Left ventricle myocardium inferior (tissue), 1 donor: ENCODE measurements around the gene EXOC4. TPM values are rescaled to one million over a fixed set of nuclear protein-coding genes. Genes with fewer than 3 reads are reported as not detected.

Experiments used
- DNase-seq: peaks from one replicate; pipeline ENCODE4 v3.0.0-alpha.2; 2020
- H3K27ac ChIP-seq: fragments of 200-600 bp; replicated peaks from 2 replicates; pipeline ENCODE4 v1.8.0; 2021
- H3K27me3 ChIP-seq: fragments of 200-600 bp; 2 replicates; pipeline ENCODE4 v1.8.0; 2021; ENCODE audit warnings: low read depth
- H3K36me3 ChIP-seq: fragments of 200-600 bp; 2 replicates; pipeline ENCODE4 v1.8.0; 2021
- H3K4me1 ChIP-seq: fragments of 200-600 bp; 2 replicates; pipeline ENCODE4 v1.8.0; 2021
- H3K4me3 ChIP-seq: fragments of 200-600 bp; 2 replicates; pipeline ENCODE4 v1.8.0; 2021; ENCODE audit warnings: mild to moderate bottlenecking, moderate library complexity
- H3K9me3 ChIP-seq: fragments of 200-600 bp; replicated peaks from 2 replicates; pipeline ENCODE4 v1.8.0; 2021
- CTCF ChIP-seq: fragments of 200-600 bp; IDR thresholded peaks from 2 replicates; pipeline ENCODE4 v1.8.0; 2021; ENCODE audit warnings: antibody characterized with exemption, mild to moderate bottlenecking, borderline replicate concordance
- intact Hi-C: fragments of 100-400 bp; cut with micrococcal nuclease; formaldehyde crosslinking; loops from one replicate; pipeline ENCODE4 v1.11.0; 2022
- total RNA-seq: library from RNA; stranded (reverse); fragmentation: NEBNext Ultra II Directional; extraction: Animal tissue kit (Norgen Biotek cat#: 25700); gene quantifications from one replicate; pipeline ENCODE4 v1.2.1, GENCODE V29; 2021
- donor health status: DM: no; HTN: yes; CAD: no; lungs with severe emphysema.

EXOC4 gene
- total RNA-seq, 1 donor from 2014 or later = 33.8 TPM

DNA sequence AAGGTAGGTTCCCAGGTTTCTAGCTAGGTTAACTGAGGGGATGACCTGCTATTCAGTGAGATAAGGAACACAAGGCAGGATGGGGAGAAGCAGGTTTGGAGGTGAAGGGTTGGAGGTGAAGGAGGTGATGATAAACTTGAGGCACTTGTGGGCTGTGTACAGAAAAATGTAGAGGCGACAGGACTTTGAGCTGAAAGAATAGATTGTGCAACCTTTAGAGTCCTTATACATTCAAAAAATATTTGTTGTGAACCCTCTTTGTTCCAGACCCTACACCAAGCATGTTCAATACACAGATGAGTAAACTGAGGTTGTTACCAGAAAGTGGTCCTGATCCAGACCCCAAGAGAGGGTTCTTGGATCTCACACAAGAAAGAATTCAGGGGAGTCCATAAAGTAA, 828.8 kb downstream of the EXOC4 start:
- Histone ChIP-seq H3K4me1 (no peaks in the 10 kb centered on the region), H3K27ac (no peak overlapping the region), H3K36me3 (no peaks in the 10 kb centered on the region), H3K4me3 (no peak overlapping the region), H3K9me3 (no peaks in the 10 kb centered on the region), H3K27me3 (no peaks in the 10 kb centered on the region)
- intact Hi-C loops = no loop called here
- no peak for DNase-seq
- TF ChIP-seq CTCF = no peak

DNA sequence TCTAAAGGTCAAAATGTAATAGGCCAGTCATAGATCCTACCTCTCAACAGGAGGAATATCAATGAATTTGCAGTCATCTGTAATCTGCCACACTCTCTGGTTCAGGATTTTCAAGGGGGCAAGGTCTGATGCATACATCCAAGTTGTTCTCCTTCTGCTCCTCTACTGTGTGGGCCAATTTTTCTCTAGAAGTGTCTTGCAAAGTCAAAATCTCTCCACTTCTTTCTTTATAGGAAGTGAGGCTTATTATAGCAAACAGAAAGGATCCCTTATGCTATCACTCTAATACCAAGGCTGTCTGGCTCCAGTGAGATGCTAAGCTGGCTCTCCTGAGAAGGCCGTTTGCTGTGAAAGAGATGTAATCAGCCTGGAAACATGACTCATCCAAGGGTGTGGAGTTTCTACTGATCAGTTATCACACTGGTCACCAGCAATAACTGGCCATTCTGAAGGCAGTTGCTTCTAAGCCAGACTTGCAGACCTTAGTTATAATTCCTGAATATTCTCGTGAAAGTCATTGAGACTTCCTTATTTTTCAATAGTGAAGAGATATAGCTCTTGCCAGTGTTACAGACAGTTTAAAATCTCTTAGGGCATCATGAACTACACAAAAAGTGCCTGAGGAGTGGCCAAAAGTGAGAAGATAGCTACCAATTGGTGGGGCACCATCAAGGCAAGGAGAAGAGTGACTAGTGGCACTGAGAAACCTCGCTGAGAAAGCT, 831.0 kb downstream of the EXOC4 start:
- H3K36me3 ChIP-seq = no peaks in the 10 kb centered on the region
- no peak overlapping the region for H3K27ac ChIP-seq
- H3K9me3 ChIP-seq = peaks cover 20% of the 10 kb centered on the region
- intact Hi-C loops = no loop called here
- H3K4me1 ChIP-seq = no peaks in the 10 kb centered on the region
- no peak for TF ChIP-seq CTCF
- H3K27me3 ChIP-seq = no peaks in the 10 kb centered on the region
- no peak overlapping the region for H3K4me3 ChIP-seq
- no peak for DNase-seq

GRCh38 chr7:134084488-134085144, 831.7 kb downstream of the EXOC4 start:
- Histone ChIP-seq H3K27me3 (no peaks in the 10 kb centered on the region), H3K9me3 (peaks cover 27% of the 10 kb centered on the region), H3K4me1 (no peaks in the 10 kb centered on the region), H3K36me3 (no peaks in the 10 kb centered on the region), H3K4me3 (no peak overlapping the region), H3K27ac (no peak overlapping the region)
- DNase-seq = no peak
- intact Hi-C loops = no loop called here
- TF ChIP-seq CTCF = no peak

DNA sequence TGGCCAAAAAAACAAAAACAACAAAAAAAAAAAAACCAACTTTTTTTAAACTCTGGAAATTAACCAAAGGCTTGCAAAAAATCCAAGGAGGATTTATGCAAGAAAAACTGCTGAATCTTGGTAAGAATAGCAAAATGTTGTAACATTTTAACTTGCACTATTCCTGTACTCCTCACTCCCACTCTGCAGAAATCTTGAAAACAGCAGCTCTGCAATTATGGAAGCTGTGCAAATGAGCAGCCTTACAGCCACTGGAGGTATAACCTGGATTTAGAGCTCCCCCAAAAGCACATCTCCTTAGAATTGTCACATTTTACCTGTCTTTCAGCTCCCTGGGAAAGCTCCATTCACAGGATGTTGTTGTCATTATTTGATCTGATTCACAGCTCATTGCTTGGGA, 832.4 kb downstream of the EXOC4 start:
- no peaks in the 10 kb centered on the region for H3K36me3 ChIP-seq

More for the DNA sequence above, 832.4 kb downstream of the EXOC4 start:
- Histone ChIP-seq H3K27me3 (no peaks in the 10 kb centered on the region), H3K4me3 (no peak overlapping the region), H3K27ac (no peak overlapping the region), H3K9me3 (peaks cover 34% of the 10 kb centered on the region), H3K4me1 (no peaks in the 10 kb centered on the region)
- intact Hi-C loops = no loop called here
- no peak for TF ChIP-seq CTCF
- no peak for DNase-seq
